Activated T-cell treated with anti-CD3 and anti-CD28 coated beads for 4 hours (primary cell): ENCODE measurements around the gene NVL.
"Not testable (repeated sequence)": the region's sequence is repeated elsewhere in the genome, so short reads cannot be mapped to it uniquely, and the experiment has no call there.

Experiments used
- DNase-seq: peaks from one replicate; pipeline ENCODE4 v3.0.0-alpha.2; 2020

NVL gene

GRCh38 chr1:224223819-224224714 lies 105.9 kb downstream of the NVL start:
- no peak for DNase-seq

- no peak for DNase-seq
These were observed 110.3 kb downstream of the NVL start for GRCh38 chr1:224219612-224220059.

GRCh38 chr1:224219011-224219611 lies 110.9 kb downstream of the NVL start:
- no peak for DNase-seq

GRCh38 chr1:224217655-224218623 lies 112.0 kb downstream of the NVL start:
- no peak for DNase-seq

- DNase-seq = no peak
These were observed 113.6 kb downstream of the NVL start for GRCh38 chr1:224216382-224216781.

GRCh38 chr1:224213438-224214119 lies 116.4 kb downstream of the NVL start:
- DNase-seq = no peak

- no peak for DNase-seq
These were observed 117.3 kb downstream of the NVL start for GRCh38 chr1:224212618-224213061.

GRCh38 chr1:224211206-224211962 lies 118.6 kb downstream of the NVL start:
- no peak for DNase-seq

- not testable (repeated sequence) for DNase-seq
These were observed 123.9 kb downstream of the NVL start for GRCh38 chr1:224205931-224206538.

- no peak for DNase-seq
These were observed 124.5 kb downstream of the NVL start for GRCh38 chr1:224205438-224205840.

GRCh38 chr1:224203243-224204016 lies 126.5 kb downstream of the NVL start:
- DNase-seq = no peak

GRCh38 chr1:224201853-224202252 lies 128.1 kb downstream of the NVL start:
- no peak for DNase-seq

- no peak for DNase-seq
These were observed 128.6 kb downstream of the NVL start for GRCh38 chr1:224201383-224201782.

- no peak for DNase-seq
These were observed 130.3 kb downstream of the NVL start for GRCh38 chr1:224199679-224200078.

- no peak for DNase-seq
These were observed 131.4 kb downstream of the NVL start for GRCh38 chr1:224198572-224198971.

GRCh38 chr1:224196813-224197600 lies 133.0 kb downstream of the NVL start:
- no peak for DNase-seq

- no peak for DNase-seq
These were observed 136.5 kb downstream of the NVL start for GRCh38 chr1:224193319-224193966.

GRCh38 chr1:224192082-224192788 lies 137.7 kb downstream of the NVL start:
- DNase-seq = no peak
